HG03025 (cell line): ENCODE results near the gene PNRC1.
"Not testable (repeated sequence)": the region's sequence is repeated elsewhere in the genome, so short reads cannot be mapped to it uniquely, and the experiment has no call there.

Source experiments
- ATAC-seq: cut with Tn5 transposase; IDR thresholded peaks from one replicate; pipeline ENCODE4 v1.9.1; 2021; ENCODE audit warnings: mild to moderate bottlenecking, moderate library complexity; ENCODE audit not compliant: unreplicated experiment, low FRiP score

The PNRC1 gene

DNA sequence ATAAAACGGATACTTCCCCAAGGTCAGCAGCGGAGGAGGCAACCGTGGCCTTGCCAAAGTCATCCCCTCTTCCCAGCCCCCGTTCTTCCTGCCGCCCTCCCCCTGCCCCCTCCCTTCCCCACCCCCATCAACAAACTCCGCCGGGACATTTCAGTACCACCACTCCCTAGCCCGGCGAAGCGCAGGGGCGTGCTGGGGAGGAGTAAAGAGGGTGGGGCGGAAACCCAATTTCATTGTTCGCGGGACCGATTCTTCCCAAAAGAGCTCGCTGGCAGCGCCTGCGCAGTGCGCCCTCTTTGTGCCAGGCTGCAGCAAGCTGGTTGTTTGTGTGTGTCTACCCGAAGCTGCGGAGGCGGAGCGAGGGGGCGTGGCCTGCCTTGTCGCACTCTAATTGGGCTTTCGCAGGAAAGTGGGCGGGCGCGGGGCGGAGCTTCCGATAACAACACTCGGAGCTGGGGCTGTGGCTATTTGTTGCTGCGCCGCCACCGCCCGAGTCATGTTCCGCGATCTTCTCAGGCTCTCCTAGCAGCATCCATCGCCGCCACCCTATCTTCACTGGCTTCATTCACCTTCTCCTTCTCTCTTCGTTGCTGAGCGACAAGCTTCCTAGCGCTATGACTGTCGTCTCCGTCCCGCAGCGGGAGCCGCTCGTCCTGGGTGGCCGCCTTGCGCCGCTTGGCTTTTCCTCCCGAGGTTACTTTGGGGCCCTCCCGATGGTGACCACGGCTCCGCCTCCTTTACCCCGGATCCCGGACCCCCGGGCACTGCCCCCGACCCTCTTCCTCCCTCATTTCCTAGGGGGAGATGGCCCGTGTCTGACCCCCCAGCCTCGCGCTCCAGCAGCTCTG, at the start of gene PNRC1:
Gene PNRC1, plus strand, starts transcription at position 471 of the 848 bp plus-strand sequence. Its CDS starts 144 bp downstream, at position 615.
- ATAC-seq = peak; percentile 71

DNA sequence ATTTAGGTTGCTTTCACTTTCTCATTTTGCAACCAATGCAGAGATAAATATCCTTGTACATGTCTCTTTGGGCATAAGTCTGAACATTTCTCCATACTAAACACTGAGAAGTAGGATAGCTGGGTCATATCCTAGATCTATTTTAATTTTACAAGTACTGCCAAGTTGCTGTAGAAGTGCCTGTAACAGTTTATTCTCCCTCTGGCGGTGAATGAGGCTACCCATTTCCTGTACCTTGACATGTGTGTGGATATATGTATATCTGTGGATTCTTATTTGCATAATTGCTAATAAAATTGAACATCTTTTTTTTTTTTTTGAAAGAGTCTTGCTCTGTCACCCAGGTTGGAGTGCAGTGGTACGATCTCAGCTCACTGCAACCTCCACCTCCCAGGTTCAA, 48.0 kb upstream of the PNRC1 start:
- no peak for ATAC-seq

DNA sequence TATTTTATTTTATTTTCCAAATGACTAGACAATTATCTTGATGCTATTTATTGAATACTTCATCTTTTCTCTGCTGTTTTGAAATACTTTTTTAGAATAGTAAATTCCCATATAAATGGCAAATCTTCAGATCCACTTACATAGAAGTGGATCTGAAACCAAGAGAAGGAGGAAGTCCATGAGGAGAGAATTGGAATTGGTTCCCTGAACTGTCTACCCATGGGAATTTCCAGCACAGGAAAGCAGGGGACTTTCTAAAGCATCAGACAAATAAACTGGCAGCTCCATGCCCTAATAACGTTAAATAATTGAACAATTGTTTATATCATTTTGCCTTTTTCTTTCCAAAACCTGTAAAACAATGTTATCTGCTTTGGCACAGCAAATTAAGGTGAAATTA, 47.1 kb upstream of the PNRC1 start:
- no peak for ATAC-seq

DNA sequence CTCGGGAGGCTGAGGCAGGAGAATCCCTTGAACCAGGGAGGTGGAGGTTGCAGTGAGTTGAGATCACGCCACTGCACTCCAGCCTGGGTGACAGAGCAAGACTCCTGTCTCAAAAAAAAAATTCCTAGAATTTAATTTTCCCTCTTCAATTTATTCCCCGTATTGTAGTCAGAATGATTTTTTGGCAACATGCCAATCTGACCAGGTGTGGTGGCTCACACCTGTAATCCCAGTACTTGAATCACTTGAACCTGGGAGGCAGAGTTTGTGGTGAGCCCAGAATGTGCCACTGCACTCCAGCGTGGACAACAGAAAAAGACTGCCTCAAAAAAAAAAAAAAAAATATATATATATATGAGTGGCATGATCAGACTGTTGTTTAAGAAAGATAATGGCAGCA, 46.4 kb upstream of the PNRC1 start:
- ATAC-seq = not testable (repeated sequence)

GRCh38 chr6:89034586-89035251, 45.8 kb upstream of the PNRC1 start:
- no peak for ATAC-seq

DNA sequence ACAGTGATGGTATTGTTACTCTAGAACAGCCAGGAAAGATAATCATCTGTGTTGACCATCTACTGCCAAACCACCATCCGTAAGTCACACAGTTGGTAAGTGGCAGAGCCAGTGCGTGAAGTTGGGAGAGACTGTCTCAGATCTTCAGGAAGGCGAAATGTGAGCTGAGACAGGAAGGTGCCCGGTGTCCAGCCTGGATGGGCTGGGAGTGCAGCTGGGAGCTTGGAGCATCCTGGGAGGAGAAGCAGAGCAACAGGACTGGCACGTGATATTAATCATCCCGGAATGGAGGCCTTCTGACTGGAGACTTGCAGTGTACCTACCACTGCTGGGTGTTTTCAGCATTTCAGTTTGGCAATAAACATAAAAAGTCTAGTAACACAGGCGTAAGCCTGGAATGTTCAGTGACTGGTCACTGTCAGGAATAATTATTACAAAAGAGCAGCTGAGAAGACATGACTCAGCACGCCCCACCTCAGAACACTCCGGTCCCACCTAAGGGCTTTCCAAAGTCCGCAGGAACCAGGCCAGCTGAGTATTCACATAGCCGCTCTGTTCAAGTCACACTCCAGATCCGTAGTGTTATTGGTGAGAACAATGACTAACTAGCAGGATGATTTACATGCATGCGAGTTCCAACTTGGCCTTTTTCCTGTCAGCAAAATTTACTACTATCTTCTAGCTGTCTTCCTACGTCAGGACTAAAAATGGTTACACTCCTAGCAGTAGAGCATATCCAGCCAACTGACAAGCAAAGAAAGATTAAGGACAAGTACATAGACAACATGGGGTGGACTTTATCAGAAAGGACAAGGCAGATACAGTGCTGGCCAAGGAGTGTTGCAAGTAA, 45.1 kb upstream of the PNRC1 start:
- no peak for ATAC-seq

DNA sequence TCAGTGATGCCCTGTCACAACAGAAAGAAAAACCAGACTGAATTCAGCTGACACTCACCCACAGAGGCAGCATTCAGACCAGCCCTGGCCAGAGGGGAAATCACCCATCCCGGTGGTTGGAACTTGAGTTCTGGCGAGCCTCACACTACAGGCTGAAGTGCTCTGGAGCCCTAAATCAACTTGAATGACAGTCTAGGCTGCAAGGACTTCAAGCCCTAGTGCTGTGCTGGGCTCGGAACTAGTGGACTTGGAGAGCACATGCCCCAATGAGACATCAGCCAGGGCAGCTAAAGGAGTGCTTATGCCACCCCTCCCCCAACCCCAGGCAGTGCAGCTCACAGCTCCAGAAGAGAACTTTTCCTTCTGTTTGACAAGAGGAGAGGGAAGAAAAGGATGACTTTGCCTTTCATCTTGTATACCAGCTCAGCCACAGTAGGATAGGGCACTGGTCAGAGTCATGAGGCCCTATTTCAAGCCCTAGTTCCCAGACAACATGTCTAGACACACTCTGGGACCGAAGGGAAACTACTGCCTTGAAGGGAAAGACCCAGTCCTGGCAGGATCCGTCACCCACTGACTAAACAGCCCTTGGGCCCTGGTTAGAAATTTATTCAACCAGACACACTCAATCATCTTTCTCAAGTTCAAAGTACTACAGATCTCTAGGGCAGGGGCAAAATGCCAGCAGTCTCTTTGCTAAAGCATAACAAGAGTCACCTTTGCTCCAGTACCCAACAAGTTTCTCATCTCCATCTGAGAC, 43.2 kb upstream of the PNRC1 start:
- no peak for ATAC-seq

- ATAC-seq = not testable (repeated sequence)
Observed at GRCh38 chr6:89037901-89038293, 42.7 kb upstream of the PNRC1 start.

DNA sequence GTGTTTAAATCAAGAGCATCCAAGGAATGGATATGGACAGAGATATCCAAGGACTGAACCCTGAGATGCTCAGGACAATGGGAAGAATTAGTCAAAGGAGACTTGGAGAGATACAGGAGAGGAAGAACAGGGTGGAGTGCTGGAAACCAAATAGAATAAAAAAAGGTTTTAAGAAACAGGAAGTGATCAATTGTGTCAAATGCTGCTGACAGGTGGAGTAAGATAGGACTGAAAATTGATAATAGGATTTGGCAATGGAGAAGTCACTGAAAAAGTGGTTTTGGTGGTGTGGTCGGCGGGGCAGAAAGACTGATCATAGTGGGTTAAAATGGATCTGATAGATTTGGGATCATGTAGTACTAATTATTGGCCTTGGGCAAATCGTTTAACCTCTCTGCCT, 37.9 kb upstream of the PNRC1 start:
- no peak for ATAC-seq

DNA sequence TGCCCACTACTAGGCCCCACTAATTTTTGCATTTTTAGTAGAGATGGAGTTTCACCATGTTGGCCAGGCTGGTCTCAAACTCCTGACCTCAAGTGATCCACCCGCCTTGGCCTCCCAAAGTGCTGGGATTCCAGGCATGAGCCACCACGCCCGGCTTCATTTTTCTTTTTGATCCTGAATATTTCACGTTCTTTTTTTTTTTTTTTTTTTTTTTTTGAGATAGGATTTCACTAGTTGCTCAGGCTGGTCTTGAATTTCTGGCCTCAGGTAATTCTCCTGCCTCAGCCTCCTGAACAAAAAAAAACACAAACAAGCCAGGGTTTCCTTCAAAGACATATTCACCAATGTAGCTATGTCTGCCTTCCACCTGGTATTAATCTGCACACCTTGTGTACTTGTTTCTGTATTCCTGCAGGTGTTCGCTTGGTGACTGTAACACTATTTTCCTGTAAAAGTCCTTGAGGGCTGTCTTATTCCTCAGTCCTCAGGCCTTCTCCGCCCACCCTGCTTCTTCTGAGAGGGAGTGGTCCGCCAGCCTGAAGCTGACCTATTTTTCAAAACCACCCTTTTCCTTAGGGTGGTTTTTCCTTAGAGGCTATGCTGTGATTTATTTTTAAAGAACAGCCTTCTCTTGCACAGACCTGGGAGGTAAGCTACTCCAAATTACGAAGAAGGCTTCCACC, 36.1 kb upstream of the PNRC1 start:
- ATAC-seq = no peak

DNA sequence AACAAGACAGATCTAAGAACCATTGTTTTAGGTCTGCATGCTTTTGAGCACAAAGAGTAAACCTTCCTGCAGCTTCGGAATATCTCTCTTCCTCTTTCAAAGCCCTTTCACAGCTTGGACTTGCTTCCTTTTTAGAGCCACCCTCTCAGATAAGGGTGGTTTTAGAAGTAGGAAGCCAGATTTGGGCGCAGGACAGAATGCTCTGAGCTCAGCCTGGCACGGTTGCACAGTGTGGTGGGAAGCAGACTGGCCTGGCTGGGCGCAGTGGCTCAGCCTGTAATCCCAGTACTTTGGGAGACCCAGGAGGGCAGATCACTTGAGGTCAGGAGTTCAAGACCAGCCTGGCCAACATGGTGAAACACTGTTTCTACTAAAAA, 35.6 kb upstream of the PNRC1 start:
- no peak for ATAC-seq

GRCh38 chr6:89045576-89045975, 35.0 kb upstream of the PNRC1 start:
- no peak for ATAC-seq

GRCh38 chr6:89047473-89047872, 33.1 kb upstream of the PNRC1 start:
- ATAC-seq = no peak

DNA sequence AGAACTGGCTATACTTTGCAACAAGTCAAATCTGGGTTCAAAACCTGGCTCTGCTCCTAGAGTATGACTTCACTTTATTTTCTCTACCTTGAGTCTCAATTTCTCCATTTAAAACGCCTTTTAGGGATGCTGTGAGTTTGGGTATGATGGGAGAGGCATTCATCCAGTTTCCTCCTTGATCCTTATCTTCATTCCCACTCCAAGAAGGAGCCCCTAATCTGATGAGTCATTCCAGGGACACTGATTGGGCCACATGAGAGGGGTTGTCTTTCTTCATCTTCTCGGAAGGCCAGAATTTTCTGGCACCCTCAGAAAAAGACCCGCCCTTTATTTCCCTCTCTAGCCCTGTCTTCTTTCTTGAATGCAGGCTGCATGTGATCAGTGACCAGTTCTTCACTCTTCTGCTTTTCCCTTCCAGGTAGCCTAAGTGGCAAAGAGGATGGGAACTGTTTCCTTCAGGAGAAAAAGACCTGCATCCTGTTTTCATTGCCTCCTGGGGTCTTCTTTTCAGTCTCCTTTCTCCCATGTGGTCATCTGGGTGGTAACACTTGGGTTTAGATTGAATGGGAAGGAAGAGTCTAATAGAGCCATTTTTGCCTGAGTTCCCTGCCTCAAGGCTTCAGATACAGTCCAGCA, 32.1 kb upstream of the PNRC1 start:
- no peak for ATAC-seq

DNA sequence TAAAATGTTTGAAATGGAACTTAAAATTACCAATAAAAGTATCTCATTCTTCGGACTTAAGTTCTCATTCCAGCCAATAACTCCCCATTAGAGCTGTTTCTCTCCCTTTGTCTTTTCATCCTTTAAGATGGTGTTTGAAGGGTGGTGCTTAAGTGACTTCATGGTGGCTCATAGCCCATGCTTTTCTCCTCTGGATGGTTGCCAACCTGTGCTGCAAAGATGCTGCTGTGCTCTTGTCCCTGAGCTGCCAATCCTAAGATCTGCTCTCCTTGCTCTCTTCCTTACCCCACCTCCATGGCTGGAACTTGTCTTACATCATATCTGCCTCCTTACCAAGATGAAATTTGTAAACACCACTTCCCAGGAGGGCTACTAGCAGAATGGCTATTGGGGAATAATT, 31.6 kb upstream of the PNRC1 start:
- ATAC-seq = no peak

GRCh38 chr6:89050155-89050554, 30.4 kb upstream of the PNRC1 start:
- no peak for ATAC-seq

DNA sequence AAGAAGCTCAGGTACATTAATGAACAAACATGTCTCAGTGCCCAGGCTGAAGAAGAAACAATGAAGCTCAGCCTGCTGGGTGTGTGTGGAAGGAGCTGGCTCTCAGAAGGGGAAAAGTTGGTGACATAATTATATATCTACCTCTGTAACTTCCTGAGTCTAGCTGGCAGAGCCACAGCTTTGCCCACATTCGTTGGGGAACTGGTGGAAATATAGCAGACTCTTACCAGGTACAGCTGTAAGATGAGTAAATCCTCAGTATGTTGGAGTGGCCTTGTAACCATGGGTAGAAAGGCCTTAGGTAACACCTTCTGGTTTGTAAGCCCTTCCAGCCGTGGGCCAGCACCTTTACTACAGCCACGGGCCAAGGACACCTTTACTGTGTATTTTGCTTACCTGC, 29.9 kb upstream of the PNRC1 start:
- ATAC-seq = no peak

DNA sequence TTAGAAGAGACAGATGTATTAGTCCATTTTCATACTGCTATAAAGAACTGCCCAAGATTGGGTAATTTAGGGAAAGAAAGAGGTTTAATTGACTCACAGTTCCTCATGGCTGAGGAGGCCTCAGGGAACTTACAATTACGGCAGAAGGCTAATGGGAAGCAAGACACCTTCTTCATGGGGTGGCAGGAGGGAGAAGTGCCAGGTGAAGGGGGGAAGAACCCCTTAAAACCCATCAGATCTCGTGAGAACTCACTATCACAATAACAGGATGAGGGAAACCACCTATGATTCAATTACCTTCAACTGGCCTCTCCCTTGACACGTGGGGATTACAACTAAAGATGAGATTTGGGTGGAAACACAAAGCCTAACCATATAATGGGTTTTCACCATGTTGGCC, 28.9 kb upstream of the PNRC1 start:
- no peak for ATAC-seq

DNA sequence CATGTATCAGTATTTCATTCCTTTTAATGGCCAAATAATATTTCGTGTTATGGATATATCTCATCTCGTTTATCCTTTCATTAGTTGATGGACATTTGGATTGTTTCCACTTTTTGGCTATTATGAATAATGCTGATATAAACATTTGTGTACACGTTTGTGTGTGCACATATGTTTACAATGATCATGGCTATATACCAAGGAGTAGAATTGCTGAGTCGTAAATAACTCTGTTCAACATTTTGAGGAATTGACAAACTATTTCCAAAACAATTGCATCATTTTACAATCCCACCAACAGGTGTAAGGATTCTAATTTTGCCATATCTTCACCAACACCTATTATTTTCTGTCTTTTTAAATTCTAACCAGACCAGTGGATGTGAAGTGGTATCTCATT, 26.3 kb upstream of the PNRC1 start:
- ATAC-seq = no peak
